Measurements from ENCODE around the gene PCDH15.
A peak's percentile ranks its signal among the peaks of the same experiment; 100 is the strongest.
"Not testable (repeated sequence)": the region's sequence is repeated elsewhere in the genome, so short reads cannot be mapped to it uniquely, and the experiment has no call there.

The PCDH15 gene

DNA sequence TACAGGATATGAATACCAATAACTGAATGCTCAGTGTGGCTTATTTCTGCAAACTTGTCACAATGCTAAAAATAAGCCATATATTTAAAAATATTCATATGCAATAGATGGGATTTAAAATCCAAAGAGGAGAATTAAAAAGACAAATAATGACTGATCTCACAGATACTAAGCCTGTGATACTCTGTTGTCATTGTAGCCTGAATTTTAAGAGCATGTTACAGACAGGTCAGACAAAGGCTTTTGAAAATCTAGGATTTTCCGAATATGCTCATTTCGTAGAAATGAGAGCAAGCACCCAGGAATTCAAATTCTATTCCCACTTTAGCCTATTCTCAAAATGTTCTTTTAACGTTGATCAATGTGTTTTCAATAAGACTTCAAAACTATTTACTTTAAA, 269.7 kb downstream of the PCDH15 start:
- no peak for DNase-seq

- peak; percentile 4 for DNase-seq
These were observed 270.7 kb downstream of the PCDH15 start for GRCh38 chr10:54530299-54530698.

GRCh38 chr10:54525816-54526215, 275.2 kb downstream of the PCDH15 start:
- DNase-seq: no peak

GRCh38 chr10:54515244-54515643, 285.8 kb downstream of the PCDH15 start:
- not testable (repeated sequence) for DNase-seq

GRCh38 chr10:54503863-54504262, 297.2 kb downstream of the PCDH15 start:
- DNase-seq: no peak

- DNase-seq: no peak
These were observed 299.1 kb downstream of the PCDH15 start for GRCh38 chr10:54501929-54502328.

DNA sequence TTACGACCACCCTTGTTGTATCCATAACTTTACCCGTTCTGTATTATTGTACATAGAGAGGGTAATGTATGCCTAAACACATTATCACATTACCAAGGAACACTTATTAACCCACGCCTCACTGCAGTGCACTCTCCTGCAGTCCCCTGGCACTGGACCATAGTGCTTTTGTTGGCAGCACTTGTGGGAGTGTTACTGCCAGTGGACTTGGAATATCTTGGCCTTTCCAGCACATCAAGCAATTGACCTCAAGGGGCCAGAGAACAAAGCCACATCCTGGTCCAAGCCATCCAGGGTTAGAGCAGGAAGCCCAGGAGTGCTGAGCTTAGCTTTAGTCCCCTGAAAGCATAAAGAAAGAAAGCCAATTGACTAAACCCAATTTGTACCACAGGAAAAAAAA, 304.2 kb downstream of the PCDH15 start:
- no peak for DNase-seq

GRCh38 chr10:54487743-54488142, 313.3 kb downstream of the PCDH15 start:
- DNase-seq: no peak

GRCh38 chr10:54485971-54486370, 315.1 kb downstream of the PCDH15 start:
- no peak for DNase-seq

- DNase-seq: no peak
These were observed 316.8 kb downstream of the PCDH15 start for GRCh38 chr10:54484186-54484585.

- DNase-seq: peak; percentile 50
These were observed 322.4 kb downstream of the PCDH15 start for GRCh38 chr10:54478601-54479000.

GRCh38 chr10:54477738-54478137, 323.3 kb downstream of the PCDH15 start:
- no peak for DNase-seq

DNA sequence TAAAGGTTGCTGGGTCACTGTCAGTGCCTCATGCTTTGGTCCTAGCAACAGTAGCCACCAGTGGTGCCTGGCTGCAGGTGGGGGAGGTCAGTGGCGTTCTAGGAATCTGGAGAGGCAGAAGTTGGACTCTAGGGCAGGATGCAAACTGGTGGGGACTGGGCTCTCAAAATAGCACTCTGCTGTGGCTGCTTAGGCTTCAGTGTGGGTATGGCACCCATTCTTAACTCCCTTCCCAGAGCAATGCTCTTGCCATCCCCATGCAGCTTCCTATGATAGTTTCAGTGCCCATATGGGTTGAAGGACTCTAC, 330.8 kb downstream of the PCDH15 start:
- no peak for DNase-seq

DNA sequence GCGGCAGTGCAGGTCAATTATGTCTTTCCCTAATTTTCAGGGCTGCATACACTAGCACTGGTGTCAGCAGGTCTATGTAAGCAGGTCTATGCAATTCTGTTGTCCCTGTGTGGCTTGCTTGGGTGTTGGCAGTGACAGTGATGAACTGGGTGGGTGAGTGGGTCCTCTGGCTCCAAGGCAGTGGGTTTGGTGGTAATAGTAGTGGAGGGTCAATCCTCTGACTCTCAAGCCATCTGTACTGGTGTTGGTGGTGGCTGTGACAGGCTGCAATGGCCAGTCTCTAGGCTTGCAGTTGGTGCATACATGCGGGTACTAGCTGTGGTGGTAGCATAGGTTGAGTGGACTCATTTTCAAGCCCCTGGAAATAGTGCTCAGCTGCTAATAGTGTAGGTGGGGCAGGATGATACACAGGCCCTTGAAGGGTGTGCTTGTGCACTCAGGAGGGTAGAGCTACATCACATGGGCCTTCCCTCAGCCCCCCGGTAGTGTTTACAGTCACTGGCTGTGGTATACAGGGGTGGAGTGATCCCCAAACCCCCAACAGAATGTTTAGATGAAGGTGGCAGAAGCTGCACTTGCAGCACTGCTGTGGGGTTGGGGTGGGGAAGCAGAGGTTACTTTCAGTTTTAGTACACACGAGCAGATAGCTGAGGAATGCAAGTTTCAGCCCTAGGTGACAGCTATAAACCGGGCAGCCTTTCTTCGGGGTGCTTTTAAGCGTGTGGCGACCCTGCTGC, 331.3 kb downstream of the PCDH15 start:
- DNase-seq: no peak

DNA sequence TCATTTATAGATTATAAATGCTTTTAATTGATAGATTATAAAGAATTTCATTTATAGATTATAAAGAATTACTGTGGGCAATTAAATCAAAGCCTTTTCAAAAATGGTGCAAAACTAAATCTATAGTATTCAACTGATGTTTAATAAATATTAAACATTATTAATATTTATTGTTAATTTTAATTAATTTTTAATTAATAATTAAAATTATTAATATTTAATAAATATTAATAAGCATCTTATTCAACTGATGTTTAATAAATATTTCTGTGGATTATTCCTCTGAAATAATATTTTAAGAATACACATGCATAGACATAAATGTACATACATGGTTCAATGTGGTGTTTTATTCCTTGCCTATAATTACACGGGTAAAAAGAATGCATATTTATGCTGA, 346.8 kb downstream of the PCDH15 start:
- DNase-seq: no peak

GRCh38 chr10:54449056-54449455, 352.0 kb downstream of the PCDH15 start:
- DNase-seq: no peak

GRCh38 chr10:54444170-54444569, 356.9 kb downstream of the PCDH15 start:
- DNase-seq: no peak

DNA sequence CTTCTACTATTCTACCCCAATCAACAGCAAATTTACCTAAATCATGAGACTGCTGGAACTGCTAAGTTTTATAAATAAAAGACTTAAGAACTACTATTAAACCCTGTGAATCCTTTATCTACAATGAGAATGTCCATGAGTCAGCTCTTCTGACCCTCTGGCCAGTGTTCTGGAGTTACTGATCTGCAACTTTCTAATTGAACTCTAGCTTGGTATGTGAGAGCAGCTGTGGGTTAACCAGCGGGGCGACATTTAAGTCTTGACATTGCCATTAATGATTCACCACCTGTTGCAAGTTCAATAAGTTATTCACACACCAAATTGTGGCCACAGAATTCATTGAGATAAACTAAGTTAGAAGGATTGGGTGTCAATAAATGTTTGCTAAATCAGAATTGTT, 359.8 kb downstream of the PCDH15 start:
- no peak for DNase-seq

DNA sequence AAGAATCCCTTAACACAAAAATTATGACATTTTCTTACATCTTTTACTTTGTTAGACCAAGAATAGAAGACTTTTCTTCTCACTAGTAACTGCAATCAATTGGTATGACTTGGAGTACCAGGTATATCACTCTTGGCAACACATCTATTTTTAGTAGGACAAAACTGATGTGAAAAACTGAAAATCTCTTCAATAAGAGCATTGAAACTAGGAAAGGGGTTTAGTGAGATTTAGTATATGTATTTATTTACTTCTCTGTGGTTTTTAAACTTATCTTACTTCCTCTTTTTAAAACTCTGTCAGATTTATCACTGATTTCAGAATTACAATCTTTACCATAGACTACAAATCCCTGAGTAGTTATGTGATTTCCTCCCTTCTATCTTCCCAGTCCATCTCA, 366.2 kb downstream of the PCDH15 start:
- DNase-seq: no peak

DNA sequence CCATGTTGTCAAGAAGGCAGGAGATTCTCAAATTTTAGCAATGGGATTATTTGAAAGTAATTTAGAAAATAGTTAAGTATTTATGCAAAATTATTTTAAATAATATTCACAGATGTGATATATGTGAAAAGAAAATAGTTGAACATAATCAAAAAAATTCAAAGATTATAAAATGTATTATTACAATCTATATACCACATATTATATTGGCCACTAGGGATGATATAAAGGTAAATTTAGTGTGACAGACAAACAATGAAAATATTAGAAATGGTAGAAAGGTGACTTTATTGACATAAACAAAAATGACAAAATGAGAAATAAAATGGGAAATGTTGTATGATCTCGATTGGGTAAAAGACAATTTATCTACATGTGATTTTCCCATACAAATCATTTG, 385.5 kb downstream of the PCDH15 start:
- no peak for DNase-seq

- DNase-seq: no peak
These were observed 398.5 kb downstream of the PCDH15 start for GRCh38 chr10:54402576-54402975.

DNA sequence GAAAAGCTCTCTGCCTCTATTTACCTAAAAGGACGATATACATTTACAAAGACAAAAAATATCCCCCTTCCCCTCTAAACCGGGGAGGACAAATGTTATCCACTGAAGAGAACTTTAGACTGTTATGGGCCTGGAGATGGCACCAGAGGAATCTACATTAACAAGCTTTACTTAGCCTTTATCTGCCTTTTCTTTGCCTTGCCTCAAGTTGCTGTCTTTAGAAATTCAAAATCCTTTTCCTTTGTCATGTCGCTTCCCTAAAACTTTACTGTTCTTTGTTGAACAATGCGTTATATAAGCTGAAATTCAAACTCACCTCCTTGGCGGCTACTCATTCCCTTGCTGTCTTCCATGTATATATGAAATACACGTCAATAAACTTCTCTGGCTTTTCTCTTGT, 405.0 kb downstream of the PCDH15 start:
- no peak for DNase-seq

DNA sequence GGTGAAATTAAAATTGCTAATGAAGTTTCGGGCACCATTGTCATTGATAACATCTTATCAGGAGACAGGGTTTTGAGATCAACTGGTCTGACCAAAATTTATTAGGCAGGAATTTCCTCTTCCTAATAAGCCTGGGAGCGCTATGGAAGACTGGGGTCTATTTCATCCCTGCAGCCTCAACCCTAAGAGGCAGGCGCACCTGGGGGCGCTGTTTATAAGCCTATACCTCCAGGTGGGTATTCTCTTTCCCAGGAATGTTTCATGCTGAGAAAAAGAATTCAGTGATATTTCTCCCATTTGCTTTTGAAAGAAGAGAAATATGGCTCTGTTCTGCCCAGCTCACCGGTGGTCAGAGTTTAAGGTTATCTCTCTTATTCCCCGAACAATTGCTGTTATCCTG, 406.4 kb downstream of the PCDH15 start:
- not testable (repeated sequence) for DNase-seq

- peak; percentile 37 for DNase-seq
These were observed 428.9 kb downstream of the PCDH15 start for GRCh38 chr10:54372179-54372578.

DNA sequence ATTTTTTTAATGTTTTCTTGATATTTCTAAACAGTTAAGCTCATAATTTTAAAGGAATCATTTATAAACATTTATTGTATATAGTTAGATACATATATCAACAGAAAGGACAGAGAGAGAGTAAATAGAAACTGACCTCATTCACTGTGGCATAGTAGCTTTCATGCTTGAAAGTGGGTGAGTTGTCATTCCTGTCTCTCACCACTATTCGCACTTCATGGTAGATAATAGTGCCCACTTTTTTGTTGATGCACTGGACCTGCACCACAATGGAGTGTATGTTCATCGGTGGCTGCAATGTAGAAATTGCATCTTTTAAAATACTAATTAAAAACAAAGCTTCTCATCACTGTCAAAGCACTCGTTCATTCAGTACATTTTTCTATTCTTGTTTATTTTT, 432.0 kb downstream of the PCDH15 start:
- no peak for DNase-seq

- DNase-seq: no peak
These were observed 437.6 kb downstream of the PCDH15 start for GRCh38 chr10:54363390-54363789.
